ENCODE data around the gene TMEM107.

TMEM107 gene

GRCh38 chr17:8147805-8148404 lies 28.3 kb downstream of the TMEM107 start:
- Histone ChIP-seq H3K4me3 (ENCODE audit: low read length) (no peak overlapping the region), H3K9ac (ENCODE audit: low read length) (no peak overlapping the region), H3K4me2 (ENCODE audit: low read length) (no peak overlapping the region), H4K20me1 (ENCODE audit: insufficient read depth, low read length) (no peaks in the 10 kb centered on the region), H3K4me1 (ENCODE audit: low read length) (peaks cover 12% of the 10 kb centered on the region), H3K36me3 (replicated peaks; ENCODE audit: low read depth, low read length) (no peaks in the 10 kb centered on the region), H3K27me3 (ENCODE audit: low read depth, low read length) (no peaks in the 10 kb centered on the region), H3K9me3 (ENCODE audit: insufficient read depth, low read length) (no peaks in the 10 kb centered on the region), H2AFZ (ENCODE audit: low read depth, low read length) (no peak overlapping the region), H3K79me2 (ENCODE audit: low read length) (peaks cover 9% of the 10 kb centered on the region; the same call in 1 of the 2 replicates), H3K27ac (ENCODE audit: low read length) (no peak overlapping the region)
- TF ChIP-seq EZH2phosphoT487 (IDR thresholded peaks at IDR 0.05; ENCODE audit: low read depth) (no peak), CTCF (IDR thresholded peaks at IDR 0.05; ENCODE audit: low read depth, low read length) (no peak)

DNA sequence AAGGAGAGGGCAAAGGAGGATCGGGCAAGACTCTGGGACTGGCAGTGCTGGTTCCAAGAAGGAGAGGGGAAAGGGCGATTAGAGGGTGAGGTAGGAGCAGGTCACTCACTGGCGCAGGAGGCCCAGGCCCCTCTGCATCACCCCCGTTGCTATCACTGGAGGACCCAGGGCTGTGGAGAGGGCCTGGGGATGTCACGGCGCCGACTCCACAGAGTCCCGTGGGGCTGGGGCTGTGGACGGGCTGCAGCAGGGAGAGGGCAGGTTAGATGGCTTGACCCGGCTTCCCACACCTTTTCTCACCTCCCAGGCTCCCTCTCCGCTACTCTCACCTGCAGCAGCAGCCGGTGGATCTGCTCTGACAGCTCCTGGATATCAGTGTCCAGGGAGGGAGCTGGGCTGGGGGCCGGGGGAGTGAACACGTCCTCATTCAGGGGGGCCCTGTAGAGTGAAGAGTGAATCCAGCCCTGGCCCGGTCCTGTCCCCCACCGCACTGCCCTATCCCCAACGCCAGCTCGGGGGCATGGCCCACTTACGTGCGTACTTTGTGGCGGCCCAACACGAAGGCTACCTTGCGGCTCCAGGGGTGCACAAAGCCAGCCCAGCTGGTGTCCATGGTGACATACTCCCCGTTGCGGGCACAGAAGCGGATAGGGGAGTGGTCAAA lies 28.9 kb downstream of the TMEM107 start:
- Histone ChIP-seq H3K4me3 (ENCODE audit: low read length) (no peak overlapping the region), H3K4me2 (ENCODE audit: low read length) (no peak overlapping the region), H3K27ac (ENCODE audit: low read length) (no peak overlapping the region), H3K27me3 (ENCODE audit: low read depth, low read length) (no peaks in the 10 kb centered on the region), H3K9me3 (ENCODE audit: insufficient read depth, low read length) (no peaks in the 10 kb centered on the region), H3K79me2 (ENCODE audit: low read length) (peaks cover 9% of the 10 kb centered on the region; the same call in 1 of the 2 replicates), H4K20me1 (ENCODE audit: insufficient read depth, low read length) (no peaks in the 10 kb centered on the region), H2AFZ (ENCODE audit: low read depth, low read length) (no peak overlapping the region), H3K4me1 (ENCODE audit: low read length) (peaks cover 6% of the 10 kb centered on the region), H3K36me3 (replicated peaks; ENCODE audit: low read depth, low read length) (no peaks in the 10 kb centered on the region), H3K9ac (ENCODE audit: low read length) (no peak overlapping the region)
- TF ChIP-seq CTCF (IDR thresholded peaks at IDR 0.05; ENCODE audit: low read depth, low read length) (no peak), EZH2phosphoT487 (IDR thresholded peaks at IDR 0.05; ENCODE audit: low read depth) (no peak)

- TF ChIP-seq EZH2phosphoT487 (IDR thresholded peaks at IDR 0.05; ENCODE audit: low read depth) (no peak), CTCF (IDR thresholded peaks at IDR 0.05; ENCODE audit: low read depth, low read length) (no peak)
- Histone ChIP-seq H3K4me3 (ENCODE audit: low read length) (no peak overlapping the region), H3K9me3 (ENCODE audit: insufficient read depth, low read length) (no peaks in the 10 kb centered on the region), H4K20me1 (ENCODE audit: insufficient read depth, low read length) (no peaks in the 10 kb centered on the region), H3K27ac (ENCODE audit: low read length) (no peak overlapping the region), H3K4me1 (ENCODE audit: low read length) (peaks cover 6% of the 10 kb centered on the region), H2AFZ (ENCODE audit: low read depth, low read length) (no peak overlapping the region), H3K27me3 (ENCODE audit: low read depth, low read length) (no peaks in the 10 kb centered on the region), H3K4me2 (ENCODE audit: low read length) (no peak overlapping the region), H3K9ac (ENCODE audit: low read length) (no peak overlapping the region), H3K36me3 (replicated peaks; ENCODE audit: low read depth, low read length) (no peaks in the 10 kb centered on the region), H3K79me2 (ENCODE audit: low read length) (peaks cover 6% of the 10 kb centered on the region; the same call in 1 of the 2 replicates)
These were observed 29.6 kb downstream of the TMEM107 start for GRCh38 chr17:8146381-8147140.

DNA sequence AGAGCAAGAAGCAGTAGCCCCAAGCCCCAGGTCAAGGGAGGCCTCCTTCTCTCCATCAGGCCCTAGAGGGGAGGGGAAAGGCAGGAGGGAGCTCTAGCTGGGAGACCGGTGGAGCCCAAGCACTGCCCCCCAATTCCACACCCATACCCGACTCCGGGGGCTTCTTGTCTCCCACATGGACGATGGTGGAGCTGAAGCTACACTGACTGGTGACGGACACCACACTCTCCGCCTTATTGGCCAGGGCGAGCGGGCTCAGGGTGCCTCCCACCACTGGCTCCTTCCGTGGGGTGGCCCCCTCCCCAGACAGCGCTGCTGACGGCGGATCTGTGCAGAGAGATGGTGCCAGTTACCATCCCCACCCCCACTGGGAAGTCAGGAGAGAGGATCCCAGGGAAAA lies 30.4 kb downstream of the TMEM107 start:
- Histone ChIP-seq H4K20me1 (ENCODE audit: insufficient read depth, low read length) (no peaks in the 10 kb centered on the region), H2AFZ (ENCODE audit: low read depth, low read length) (no peak overlapping the region), H3K4me1 (ENCODE audit: low read length) (peaks cover 4% of the 10 kb centered on the region), H3K9me3 (ENCODE audit: insufficient read depth, low read length) (no peaks in the 10 kb centered on the region), H3K4me3 (ENCODE audit: low read length) (no peak overlapping the region), H3K9ac (ENCODE audit: low read length) (no peak overlapping the region), H3K27me3 (ENCODE audit: low read depth, low read length) (no peaks in the 10 kb centered on the region), H3K79me2 (ENCODE audit: low read length) (peaks cover 3% of the 10 kb centered on the region; the same call in 1 of the 2 replicates), H3K36me3 (replicated peaks; ENCODE audit: low read depth, low read length) (no peaks in the 10 kb centered on the region), H3K27ac (ENCODE audit: low read length) (no peak overlapping the region), H3K4me2 (ENCODE audit: low read length) (no peak overlapping the region)
- TF ChIP-seq CTCF (IDR thresholded peaks at IDR 0.05; ENCODE audit: low read depth, low read length) (no peak), EZH2phosphoT487 (IDR thresholded peaks at IDR 0.05; ENCODE audit: low read depth) (no peak)
